Esophagus muscularis mucosa (tissue), 4 donors: ENCODE data around the gene NR2F1. TPM values are rescaled to one million over a fixed set of nuclear protein-coding genes. Genes with fewer than 3 reads are reported as not detected.

Experiments used
- DNase-seq: peaks from one replicate; pipeline ENCODE4 v3.0.0-alpha.2; 2017; ENCODE audit errors: extremely low spot score
- H3K27ac ChIP-seq, 4 donors: fragments of 200-600 bp; sonication (generic); replicated peaks in 1 of 4; 1 replicate in 3 of 4; 2 replicates in 1 of 4; pipeline ENCODE4 v1.5.1; 2016 to 2019; ENCODE audit warnings: mild to moderate bottlenecking in 1 of 4
- H3K27me3 ChIP-seq, 4 donors: fragments of 200-600 bp; sonication (generic); one replicate each; pipeline versions ENCODE4 v1.5.1 to v1.6.0; 2016 to 2019
- H3K36me3 ChIP-seq, 4 donors: fragments of 200-600 bp; sonication (generic); one replicate each; pipeline ENCODE4 v1.5.1; 2016 to 2019
- H3K4me1 ChIP-seq, 4 donors: fragments of 200-600 bp; sonication (generic); one replicate each; pipeline ENCODE4 v1.5.1; 2016 to 2019
- H3K4me3 ChIP-seq, 4 donors: fragments of 200-600 bp; sonication (generic); 1 replicate in 2 of 4; 2 replicates in 2 of 4; pipeline ENCODE4 v1.5.1; 2016 to 2019; ENCODE audit warnings: mild to moderate bottlenecking in 4 of 4, moderate library complexity in 1 of 4
- H3K9me3 ChIP-seq, 4 donors: fragments of 200-600 bp; sonication (generic); 1 replicate in 3 of 4; 2 replicates in 1 of 4; pipeline ENCODE4 v1.5.1; 2016 to 2019
- CTCF ChIP-seq, 3 experiments: fragments of 200-600 bp in 2 of 3; fragments of 450-650 bp in 1 of 3; sonication (generic) in 2 of 3; IDR thresholded peaks; one replicate each; pipeline ENCODE4 v1.5.1; 2017 to 2019; ENCODE audit warnings: antibody characterized with exemption in 3 of 3, mild to moderate bottlenecking in 2 of 3, moderate library complexity in 1 of 3
- EP300 ChIP-seq: sonication (generic); formaldehyde crosslinking; IDR thresholded peaks from one replicate; pipeline ENCODE4 v1.6.1; 2017; ENCODE audit warnings: antibody characterized with exemption
- POLR2A ChIP-seq: fragments of 450-650 bp; IDR thresholded peaks from one replicate; pipeline ENCODE4 v1.6.1; 2017; ENCODE audit warnings: antibody characterized with exemption, moderate library complexity, mild to moderate bottlenecking, low read depth
- POLR2AphosphoS5 ChIP-seq, 2 donors: sonication (generic); formaldehyde crosslinking; IDR thresholded peaks; one replicate each; pipeline ENCODE4 v1.6.1; 2017; ENCODE audit warnings: antibody characterized with exemption in 2 of 2
- WGBS: methylation state at CpG from one replicate; pipeline ENCODE4 v1.1.5; 2018; 5-methylcytosine and 5-hydroxymethylcytosine counted together
- intact Hi-C: fragments of 100-400 bp; cut with DNase I; formaldehyde crosslinking; loops from one replicate; pipeline ENCODE4 v1.15.1; 2023
- total RNA-seq, 4 donors: library from RNA; depleted of rRNA; stranded (reverse); fragments of >200 nt; gene quantifications; one replicate each; pipeline versions ENCODE4 v1.1.0 to v1.2.1, GENCODE V29; 2016

The NR2F1 gene
- total RNA-seq, 4 donors from 2014 or later: 17.4 to 43.8 (median 40.6) TPM

- H3K4me3 ChIP-seq: peak overlapping the region; percentile 71 to 87 (median 76)
- H3K4me1 ChIP-seq: peaks cover 36 to 74% (median 62%) of the 10 kb centered on the region in 4 donors
- TF ChIP-seq CTCF (IDR thresholded peaks at IDR 0.05) (no peak), EP300 (no peak), POLR2AphosphoS5 (IDR thresholded peaks at IDR 0.05) (peak; percentile 25 to 59), POLR2A (no peak)
- peak overlapping the region; percentile 77 to 95 (median 91) for H3K27ac ChIP-seq
- H3K27me3 ChIP-seq: peaks cover 4 to 21% (median 7%) of the 10 kb centered on the region in 4 donors
- intact Hi-C loops: no loop called here
- WGBS: 7% methylated on average over 20 of the region's 49 CpGs
- no peaks in the 10 kb centered on the region for H3K9me3 ChIP-seq
- no peaks in the 10 kb centered on the region for H3K36me3 ChIP-seq
- DNase-seq: no peak
These were observed 4.0 kb upstream of the NR2F1 start for GRCh38 chr5:93578813-93579691.

GRCh38 chr5:93579692-93580062 is 3.3 kb upstream of the NR2F1 start:
- no peaks in the 10 kb centered on the region for H3K9me3 ChIP-seq
- peaks cover 36 to 68% (median 55%) of the 10 kb centered on the region in 4 donors for H3K4me1 ChIP-seq
- H3K36me3 ChIP-seq: no peaks in the 10 kb centered on the region
- TF ChIP-seq POLR2AphosphoS5 (IDR thresholded peaks at IDR 0.05) (no peak), POLR2A (no peak), EP300 (no peak), CTCF (IDR thresholded peaks at IDR 0.05) (no peak)
- WGBS: 0% methylated on average over 5 of the region's 32 CpGs
- H3K27me3 ChIP-seq: peaks cover 4 to 21% (median 7%) of the 10 kb centered on the region in 4 donors
- intact Hi-C loops: loop anchor here (5.0 to 10.0 kb wide), 2 partner anchors 218 to 335 kb away; no protein-coding TSS in a partner anchor
- DNase-seq: no peak
- peak overlapping the region; percentile 77 to 95 (median 91) for H3K27ac ChIP-seq
- peak overlapping the region; percentile 71 to 87 (median 76) for H3K4me3 ChIP-seq

GRCh38 chr5:93580063-93580926 is 2.7 kb upstream of the NR2F1 start:
- Histone ChIP-seq H3K27ac (peak overlapping the region; percentile 77 to 95 (median 91)), H3K27me3 (peaks cover 4 to 23% (median 7%) of the 10 kb centered on the region in 4 donors), H3K4me3 (peak overlapping the region; percentile 71 to 87 (median 76)), H3K9me3 (no peaks in the 10 kb centered on the region), H3K4me1 (peaks cover 38 to 65% (median 51%) of the 10 kb centered on the region in 4 donors), H3K36me3 (no peaks in the 10 kb centered on the region)
- DNase-seq: no peak
- intact Hi-C loops: loop anchor here (5.0 to 10.0 kb wide), 2 partner anchors 217 to 335 kb away; no protein-coding TSS in a partner anchor
- no peak for TF ChIP-seq CTCF (IDR thresholded peaks at IDR 0.05)
- no peak for TF ChIP-seq POLR2A
- no peak for TF ChIP-seq EP300
- no peak for TF ChIP-seq POLR2AphosphoS5 (IDR thresholded peaks at IDR 0.05)
- WGBS: 5% methylated on average over 29 of the region's 73 CpGs

GRCh38 chr5:93580927-93581445 is 2.0 kb upstream of the NR2F1 start, which contains the start of gene NR2F1-AS1:
Gene NR2F1-AS1, minus strand, starts transcription at chr5:93581219.
- Histone ChIP-seq H3K27me3 (peaks cover 0 to 30% (median 7%) of the 10 kb centered on the region in 4 donors), H3K9me3 (no peaks in the 10 kb centered on the region), H3K4me1 (peaks cover 45 to 65% (median 54%) of the 10 kb centered on the region in 4 donors), H3K36me3 (no peaks in the 10 kb centered on the region), H3K4me3 (peak within 1 kb of the TSS; percentile 71 to 87 (median 76)), H3K27ac (peak within 1 kb of the TSS; percentile 77 to 95 (median 91))
- intact Hi-C loops: loop anchor here (5.0 to 10.0 kb wide), 2 partner anchors 216 to 334 kb away; no protein-coding TSS in a partner anchor
- WGBS: under 1% methylated on average over 41 of the region's 41 CpGs
- no peak for TF ChIP-seq POLR2AphosphoS5 (IDR thresholded peaks at IDR 0.05)
- no peak for TF ChIP-seq EP300
- TF ChIP-seq CTCF (IDR thresholded peaks at IDR 0.05): no peak
- no peak for TF ChIP-seq POLR2A
- DNase-seq: peak; percentile 91
